ENCODE measurements around the gene ZCCHC7.
"Not testable (repeated sequence)": the region's sequence is repeated elsewhere in the genome, so short reads cannot be mapped to it uniquely, and the experiment has no call there.

Gene ZCCHC7

GRCh38 chr9:37381094-37381741 is 260.8 kb downstream of the ZCCHC7 start:
- H3K4me1 Mint-ChIP-seq, result no peaks in the 10 kb centered on the region
- no peaks in the 10 kb centered on the region for H3K36me3 Mint-ChIP-seq
- no peaks in the 10 kb centered on the region for H3K27me3 Mint-ChIP-seq
- H3K9me3 Mint-ChIP-seq, result no peaks in the 10 kb centered on the region
- no peak overlapping the region for H3K4me3 Mint-ChIP-seq
- no peak overlapping the region for H3K27ac Mint-ChIP-seq

GRCh38 chr9:37382161-37382981 is 262.0 kb downstream of the ZCCHC7 start:
- no peaks in the 10 kb centered on the region for H3K4me1 Mint-ChIP-seq
- H3K4me3 Mint-ChIP-seq, result no peak overlapping the region
- no peaks in the 10 kb centered on the region for H3K27me3 Mint-ChIP-seq
- no peaks in the 10 kb centered on the region for H3K36me3 Mint-ChIP-seq
- no peak overlapping the region for H3K27ac Mint-ChIP-seq
- no peaks in the 10 kb centered on the region for H3K9me3 Mint-ChIP-seq

GRCh38 chr9:37382982-37383357 is 262.6 kb downstream of the ZCCHC7 start:
- H3K27me3 Mint-ChIP-seq, result no peaks in the 10 kb centered on the region

GRCh38 chr9:37383393-37383792 is 263.0 kb downstream of the ZCCHC7 start:
- Mint-ChIP-seq H3K27ac (no peak overlapping the region), H3K27me3 (no peaks in the 10 kb centered on the region), H3K4me3 (no peak overlapping the region), H3K36me3 (no peaks in the 10 kb centered on the region), H3K9me3 (no peaks in the 10 kb centered on the region), H3K4me1 (no peaks in the 10 kb centered on the region)

More at GRCh38 chr9:37382982-37383357, 262.6 kb downstream of the ZCCHC7 start:
- Mint-ChIP-seq H3K4me3 (no peak overlapping the region), H3K9me3 (no peaks in the 10 kb centered on the region), H3K27ac (no peak overlapping the region), H3K36me3 (no peaks in the 10 kb centered on the region), H3K4me1 (no peaks in the 10 kb centered on the region)

- Mint-ChIP-seq H3K27ac (no peak overlapping the region), H3K4me3 (no peak overlapping the region), H3K4me1 (no peaks in the 10 kb centered on the region), H3K27me3 (no peaks in the 10 kb centered on the region), H3K36me3 (no peaks in the 10 kb centered on the region), H3K9me3 (no peaks in the 10 kb centered on the region)
These were observed 263.7 kb downstream of the ZCCHC7 start for GRCh38 chr9:37383876-37384746.

GRCh38 chr9:37385286-37385685 is 264.9 kb downstream of the ZCCHC7 start:
- no peaks in the 10 kb centered on the region for H3K9me3 Mint-ChIP-seq
- H3K27me3 Mint-ChIP-seq, result no peaks in the 10 kb centered on the region
- H3K27ac Mint-ChIP-seq, result no peak overlapping the region
- no peaks in the 10 kb centered on the region for H3K36me3 Mint-ChIP-seq
- H3K4me1 Mint-ChIP-seq, result no peaks in the 10 kb centered on the region
- H3K4me3 Mint-ChIP-seq, result no peak overlapping the region

GRCh38 chr9:37386988-37387387 is 266.6 kb downstream of the ZCCHC7 start:
- no peaks in the 10 kb centered on the region for H3K9me3 Mint-ChIP-seq
- no peaks in the 10 kb centered on the region for H3K27me3 Mint-ChIP-seq
- no peaks in the 10 kb centered on the region for H3K4me1 Mint-ChIP-seq
- no peak overlapping the region for H3K27ac Mint-ChIP-seq
- H3K36me3 Mint-ChIP-seq, result no peaks in the 10 kb centered on the region
- no peak overlapping the region for H3K4me3 Mint-ChIP-seq

GRCh38 chr9:37390759-37391158 is 270.4 kb downstream of the ZCCHC7 start:
- no peaks in the 10 kb centered on the region for H3K36me3 Mint-ChIP-seq
- no peaks in the 10 kb centered on the region for H3K9me3 Mint-ChIP-seq
- H3K4me1 Mint-ChIP-seq, result no peaks in the 10 kb centered on the region
- no peak overlapping the region for H3K27ac Mint-ChIP-seq
- H3K4me3 Mint-ChIP-seq, result no peak overlapping the region
- no peaks in the 10 kb centered on the region for H3K27me3 Mint-ChIP-seq

GRCh38 chr9:37392272-37392671 is 271.9 kb downstream of the ZCCHC7 start:
- Mint-ChIP-seq H3K9me3 (no peaks in the 10 kb centered on the region), H3K4me1 (no peaks in the 10 kb centered on the region), H3K27me3 (no peaks in the 10 kb centered on the region), H3K36me3 (no peaks in the 10 kb centered on the region), H3K4me3 (no peak overlapping the region), H3K27ac (no peak overlapping the region)

GRCh38 chr9:37395229-37395628 is 274.9 kb downstream of the ZCCHC7 start:
- H3K4me3 Mint-ChIP-seq, result no peak overlapping the region
- H3K36me3 Mint-ChIP-seq, result no peaks in the 10 kb centered on the region
- no peaks in the 10 kb centered on the region for H3K27me3 Mint-ChIP-seq
- no peaks in the 10 kb centered on the region for H3K9me3 Mint-ChIP-seq
- no peaks in the 10 kb centered on the region for H3K4me1 Mint-ChIP-seq
- H3K27ac Mint-ChIP-seq, result no peak overlapping the region

- Mint-ChIP-seq H3K9me3 (no peaks in the 10 kb centered on the region), H3K27me3 (no peaks in the 10 kb centered on the region), H3K4me1 (no peaks in the 10 kb centered on the region), H3K36me3 (no peaks in the 10 kb centered on the region), H3K4me3 (no peak overlapping the region), H3K27ac (no peak overlapping the region)
These were observed 275.3 kb downstream of the ZCCHC7 start for GRCh38 chr9:37395663-37396062.

GRCh38 chr9:37397948-37398347 is 277.6 kb downstream of the ZCCHC7 start:
- not testable (repeated sequence) for H3K4me3 Mint-ChIP-seq, H3K27me3 Mint-ChIP-seq, H3K36me3 Mint-ChIP-seq, H3K4me1 Mint-ChIP-seq, H3K27ac Mint-ChIP-seq, H3K9me3 Mint-ChIP-seq

GRCh38 chr9:37398464-37399025 is 278.2 kb downstream of the ZCCHC7 start:
- H3K4me1 Mint-ChIP-seq, result no peaks in the 10 kb centered on the region
- no peaks in the 10 kb centered on the region for H3K36me3 Mint-ChIP-seq
- H3K9me3 Mint-ChIP-seq, result no peaks in the 10 kb centered on the region
- H3K27me3 Mint-ChIP-seq, result no peaks in the 10 kb centered on the region
- H3K27ac Mint-ChIP-seq, result no peak overlapping the region
- H3K4me3 Mint-ChIP-seq, result no peak overlapping the region

GRCh38 chr9:37399336-37399735 is 279.0 kb downstream of the ZCCHC7 start:
- H3K9me3 Mint-ChIP-seq, result no peaks in the 10 kb centered on the region
- no peaks in the 10 kb centered on the region for H3K27me3 Mint-ChIP-seq
- no peak overlapping the region for H3K4me3 Mint-ChIP-seq
- no peaks in the 10 kb centered on the region for H3K36me3 Mint-ChIP-seq
- no peak overlapping the region for H3K27ac Mint-ChIP-seq
- H3K4me1 Mint-ChIP-seq, result no peaks in the 10 kb centered on the region

GRCh38 chr9:37404590-37404989 is 284.2 kb downstream of the ZCCHC7 start:
- Mint-ChIP-seq H3K36me3 (no peaks in the 10 kb centered on the region), H3K27ac (no peak overlapping the region), H3K9me3 (no peaks in the 10 kb centered on the region), H3K27me3 (no peaks in the 10 kb centered on the region), H3K4me1 (no peaks in the 10 kb centered on the region), H3K4me3 (no peak overlapping the region)
